Heart left ventricle (tissue), 16 donors: ENCODE results near the gene KCTD10. TPM values are rescaled to one million over a fixed set of nuclear protein-coding genes. Genes with fewer than 3 reads are reported as not detected.
"Not testable (repeated sequence)": the region's sequence is repeated elsewhere in the genome, so short reads cannot be mapped to it uniquely, and the experiment has no call there.

Source experiments
- ATAC-seq, 4 donors: fragments of 200-7000 bp; cut with Tn5 transposase; one replicate each; pipeline ENCODE4 v1.9.1; 2020 to 2022; ENCODE audit warnings: moderate library complexity in 4 of 4, mild to moderate bottlenecking in 3 of 4, moderate number of reproducible peaks in 1 of 4
- DNase-seq, 5 donors: peaks; one replicate each; pipeline ENCODE4 v3.0.0-alpha.2; 2020
- H3K27ac ChIP-seq, 12 donors: fragments of 200-600 bp; sonication (generic) in 4 of 12; one replicate each; pipeline versions ENCODE4 v1.5.0 to v1.8.0; 2016 to 2022; ENCODE audit warnings: mild to moderate bottlenecking in 2 of 12
- H3K27me3 ChIP-seq, 9 donors: fragments of 200-600 bp; sonication (generic) in 2 of 9; one replicate each; pipeline versions ENCODE4 v1.5.1 to v1.8.0; 2016 to 2022; ENCODE audit warnings: mild to moderate bottlenecking in 3 of 9
- H3K36me3 ChIP-seq, 9 donors: fragments of 200-600 bp; sonication (generic) in 2 of 9; one replicate each; pipeline versions ENCODE4 v1.5.0 to v1.8.0; 2018 to 2022; ENCODE audit warnings: mild to moderate bottlenecking in 2 of 9
- H3K4me1 ChIP-seq, 12 donors: fragments of 200-600 bp; sonication (generic) in 4 of 12; one replicate each; pipeline versions ENCODE4 v1.5.0 to v1.8.0; 2016 to 2022; ENCODE audit warnings: mild to moderate bottlenecking in 3 of 12
- H3K4me3 ChIP-seq, 12 donors: fragments of 200-600 bp; sonication (generic) in 4 of 12; one replicate each; pipeline versions ENCODE4 v1.5.0 to v1.8.0; 2017 to 2022; ENCODE audit warnings: mild to moderate bottlenecking in 9 of 12, moderate library complexity in 4 of 12
- H3K9me3 ChIP-seq, 12 donors: fragments of 200-600 bp; sonication (generic) in 4 of 12; one replicate each; pipeline versions ENCODE4 v1.5.0 to v1.8.0; 2016 to 2022; ENCODE audit warnings: mild to moderate bottlenecking in 1 of 12
- CTCF ChIP-seq, 12 donors: fragments of 200-600 bp; sonication (generic) in 4 of 12; IDR thresholded peaks; one replicate each; pipeline versions ENCODE4 v1.5.0 to v1.8.0; 2018 to 2022; ENCODE audit warnings: antibody characterized with exemption in 12 of 12, mild to moderate bottlenecking in 5 of 12
- POLR2A ChIP-seq, 2 donors: fragments of 450-650 bp; IDR thresholded peaks; one replicate each; pipeline ENCODE4 v1.6.1; 2017; ENCODE audit warnings: antibody characterized with exemption in 2 of 2, mild to moderate bottlenecking in 2 of 2, moderate library complexity in 2 of 2
- WGBS, 4 donors: extraction: QIAGEN DNeasy Blood & Tissue Kit in 2 of 4; methylation state at CpG; one replicate each; pipeline versions ENCODE4 v1.1.5 to v1.1.7; 2013 to 2018; 5-methylcytosine and 5-hydroxymethylcytosine counted together
- intact Hi-C, 10 donors: fragments of 100-400 bp; cut with DNase I; formaldehyde crosslinking; loops; one replicate each; pipeline versions ENCODE4 v1.11.1 to v1.14.2; 2022
- polyA plus RNA-seq, 2 donors: library from polyadenylated mRNA; stranded (reverse); fragments of 200-250 nt; gene quantifications; one replicate each; pipeline ENCODE4 v1.2.3, GENCODE V29; 2013
- total RNA-seq, 9 donors: library from RNA; depleted of rRNA in 2 of 9; stranded (reverse); fragments of >200 nt in 2 of 9; fragmentation: NEBNext Ultra II Directional in 3 of 9; extraction: Animal tissue kit (Norgen Biotek cat#: 25700) in 3 of 9; gene quantifications; one replicate each; pipeline versions ENCODE4 v1.1.0 to v1.2.4, GENCODE V29; 2016 to 2023
- donor health status: ischemic (EF 13 %, LVEDD 7.1; RV severe dilation, severe dysfunction).
- donor health status: healthy with polysubstance abuse.
- donor health status: DM: no; HTN: yes; CAD: no.
- donor health status: DM: no; HTN: no; CAD: no.
- donor health status: ischemic (EF 25% LVEDD 6.9; RV normal size, moderate dysfunction).
- donor health status: ischemic (EF 25% LVEDD 5.7; RV mildly dilated, moderate dysfunction).
- donor health status: healthy.
- donor health status: DM: yes; HTN: yes; CAD: no.
- donor health status: ischemic (EF 35%, LVEDD 5.7; RV mildly dilated, moderate dysfunction).
- donor health status: nonischemic (EF 11% LVEDD 7.7; RV severe dilation, severe dysfunction).
- donor health status: DM: yes; HTN: yes; CAD: no.
- donor health status: PGD.
- donor health status: ischemic (EF 29% LVEDD 5.4; RV normal size, mild dysfunction).
- donor health status: nonischemic (EF 23%, LVEDD 6.1; RV moderate dilation, normal function).

The KCTD10 gene
- total and polyA plus RNA-seq, 11 donors = 9.5 to 52.3 (median 37.1) TPM

- Histone ChIP-seq H3K27me3 (no peaks in the 10 kb centered on the region), H3K36me3 (no peaks in the 10 kb centered on the region), H3K9me3 (no peaks in the 10 kb centered on the region), H3K27ac (peak overlapping the region in 5 of 12 donors; percentile 9 to 68 (median 33)), H3K4me3 (no peak overlapping the region), H3K4me1 (peaks cover 0 to 16% (median 10%) of the 10 kb centered on the region in 12 donors)
- ATAC-seq (no peak), DNase-seq (no peak)
- no peak for TF ChIP-seq POLR2A (IDR thresholded peaks at IDR 0.05)
- TF ChIP-seq CTCF (IDR thresholded peaks at IDR 0.05) = no peak
- intact Hi-C loops = loop anchor here in 9 of 10 donors (1.0 to 10.0 kb wide), 6 partner anchors 44 to 345 kb away; partner anchors contain the start of genes KCTD10 (in 8 of the 9) and UBE3B (in 8 of the 9)
- WGBS, 4 donors = 62 to 70% (median 65%) methylated on average over 6 of the region's 6 CpGs
These were observed 44.7 kb downstream of the KCTD10 start for GRCh38 chr12:109432431-109432830.

DNA sequence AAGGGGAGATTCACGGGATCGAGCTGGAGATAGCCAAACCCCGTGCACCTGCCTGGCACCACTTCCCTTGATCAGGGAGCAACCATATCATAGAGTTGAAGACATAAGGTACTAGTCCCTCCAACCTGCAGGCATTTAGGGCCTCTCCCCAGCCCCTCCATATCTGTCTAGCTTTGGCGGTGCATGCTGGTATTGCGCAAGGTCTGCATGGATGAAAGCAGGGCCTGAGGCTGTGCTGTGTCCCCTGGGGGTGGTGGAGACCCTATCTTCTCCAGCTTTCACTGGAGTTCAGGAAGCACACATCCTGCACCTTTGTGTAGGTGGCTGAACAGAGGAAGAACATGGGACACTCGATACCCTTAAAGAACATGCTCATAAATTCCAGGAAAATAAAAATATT, 46.9 kb downstream of the KCTD10 start:
- Histone ChIP-seq H3K36me3 (no peaks in the 10 kb centered on the region), H3K4me3 (no peak overlapping the region), H3K27ac (no peak overlapping the region), H3K4me1 (peaks cover 0 to 16% (median 10%) of the 10 kb centered on the region in 12 donors), H3K27me3 (no peaks in the 10 kb centered on the region), H3K9me3 (no peaks in the 10 kb centered on the region)
- DNase-seq (no peak), ATAC-seq (no peak)
- TF ChIP-seq CTCF (IDR thresholded peaks at IDR 0.05) (no peak), POLR2A (IDR thresholded peaks at IDR 0.05) (no peak)
- intact Hi-C loops = loop anchor here in 8 of 10 donors (5.0 to 10.0 kb wide), 4 partner anchors 47 to 347 kb away; partner anchors contain the start of genes KCTD10 (in 5 of the 8) and UBE3B (in 5 of the 8)
- 83 to 95% (median 93%) methylated on average over 6 of the region's 6 CpGs for WGBS, 4 donors

- H3K36me3 ChIP-seq, H3K27ac ChIP-seq, H3K9me3 ChIP-seq, H3K4me3 ChIP-seq, DNase-seq, ATAC-seq, H3K27me3 ChIP-seq: not testable (repeated sequence)
- WGBS, 4 donors = 72 to 93% (median 91%) methylated on average over 3 of the region's 3 CpGs
- peaks cover 0 to 14% (median 10%) of the 10 kb centered on the region in 12 donors for H3K4me1 ChIP-seq
- intact Hi-C loops = loop anchor here in 9 of 10 donors (2.0 to 10.0 kb wide), 9 partner anchors 48 to 453 kb away; partner anchors contain the start of genes KCTD10 (in 2 of the 9), UBE3B (in 2 of the 9), GLTP (in 1 of the 9) and MMAB (in 1 of the 9)
These were observed 48.3 kb downstream of the KCTD10 start for GRCh38 chr12:109428804-109429203.

DNA sequence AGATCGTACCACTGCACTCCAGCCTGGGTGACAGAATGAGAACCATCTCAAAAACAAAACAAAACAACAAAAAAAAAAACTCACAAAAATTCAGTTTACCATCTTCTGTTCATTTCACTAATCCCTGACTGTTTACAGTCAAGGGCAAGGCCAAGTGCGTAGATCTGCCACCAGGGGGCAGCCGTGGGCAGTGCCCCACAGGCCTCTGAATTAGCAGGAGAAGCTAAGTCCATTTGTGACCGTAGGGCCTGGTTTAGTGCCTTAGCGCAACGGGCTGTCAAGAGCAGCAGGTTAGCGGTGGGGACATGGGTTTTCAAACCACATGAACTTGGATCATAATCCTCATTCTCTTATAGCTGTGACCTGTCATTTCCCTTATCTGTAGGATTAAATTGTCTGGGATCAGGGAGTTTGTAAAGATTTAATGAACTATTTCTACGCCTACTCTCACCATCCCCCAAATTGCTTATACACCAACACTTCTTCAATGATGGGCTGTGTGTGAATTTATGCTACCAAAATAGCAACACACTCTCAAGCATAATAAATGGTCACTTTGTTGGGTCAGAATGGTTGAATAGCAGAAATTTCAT, 49.0 kb downstream of the KCTD10 start:
- ATAC-seq (peak; percentile 73 to 92 (median 91)), DNase-seq (peak; percentile 75 to 90 (median 80))
- peaks cover 0 to 8% (median 6%) of the 10 kb centered on the region in 12 donors for H3K4me1 ChIP-seq
- H3K27me3 ChIP-seq = peaks cover 0 to 4% (median 0%) of the 10 kb centered on the region in 9 donors
- TF ChIP-seq POLR2A (IDR thresholded peaks at IDR 0.05) = no peak
- peak; percentile 97 to 99 (median 99) for TF ChIP-seq CTCF (IDR thresholded peaks at IDR 0.05)
- intact Hi-C loops = loop anchor here in 9 of 10 donors (2.0 to 10.0 kb wide), 9 partner anchors 49 to 454 kb away; partner anchors contain the start of genes KCTD10 (in 2 of the 9), UBE3B (in 2 of the 9), GLTP (in 1 of the 9) and MMAB (in 1 of the 9)
- H3K27ac ChIP-seq = no peak overlapping the region
- no peak overlapping the region for H3K4me3 ChIP-seq
- H3K36me3 ChIP-seq = no peaks in the 10 kb centered on the region
- no peaks in the 10 kb centered on the region for H3K9me3 ChIP-seq
- 20 to 24% (median 22%) methylated on average over 8 of the region's 8 CpGs for WGBS, 4 donors
